Measurements from ENCODE around the gene TBCD. TPM values are rescaled to one million over a fixed set of nuclear protein-coding genes. Genes with fewer than 3 reads are reported as not detected.
A peak's percentile ranks its signal among the peaks of the same experiment; 100 is the strongest.

Gene TBCD
- total RNA-seq, 2 donors from 2014 or later = 44.4 to 54.1 TPM

DNA sequence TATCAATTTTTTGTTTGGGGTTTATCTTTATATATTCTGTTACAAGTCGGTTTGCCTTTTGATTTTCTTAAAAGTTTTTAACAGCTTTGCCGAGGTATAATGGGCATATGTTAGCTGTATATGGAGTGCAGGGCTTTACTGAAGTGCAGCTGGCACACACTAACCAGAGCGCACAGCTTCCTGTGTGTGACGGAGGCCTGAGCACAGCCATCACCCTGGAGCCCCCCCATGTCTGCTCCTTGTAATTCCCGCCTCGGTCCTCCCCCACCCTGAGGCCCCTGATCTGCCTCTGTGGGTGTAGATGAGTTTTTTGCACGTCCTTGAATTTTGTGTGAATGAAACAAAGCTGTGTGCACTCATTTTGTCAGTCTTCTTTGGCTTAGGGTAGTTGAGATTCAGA, 148.1 kb downstream of the TBCD start:
- DNase-seq (no peak), ATAC-seq (no peak)
- intact Hi-C loops (cut with DNase I, micrococcal nuclease) = no loop called here

DNA sequence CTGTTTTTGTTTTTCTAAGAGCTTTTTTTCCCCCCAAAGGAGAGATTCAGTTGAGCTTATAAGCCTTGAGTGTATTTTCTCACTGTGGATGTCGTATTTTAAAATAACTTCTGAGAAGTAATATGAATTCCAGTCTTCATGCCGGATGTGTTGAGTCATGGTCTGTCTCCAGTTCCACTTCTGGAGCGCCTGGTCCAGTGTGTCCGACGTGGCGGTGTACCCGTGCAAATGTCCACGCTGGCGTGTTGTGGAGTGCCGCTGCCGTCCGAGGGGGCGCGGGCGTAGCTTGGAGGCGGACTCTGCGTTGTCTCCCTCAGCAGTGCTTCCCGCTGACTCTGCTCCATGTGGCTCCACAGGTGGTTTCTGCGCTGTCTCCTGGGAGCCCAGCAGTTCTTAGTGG, 148.9 kb downstream of the TBCD start:
- intact Hi-C loops (cut with DNase I, micrococcal nuclease) = no loop called here
- no peak for ATAC-seq
- DNase-seq = no peak

DNA sequence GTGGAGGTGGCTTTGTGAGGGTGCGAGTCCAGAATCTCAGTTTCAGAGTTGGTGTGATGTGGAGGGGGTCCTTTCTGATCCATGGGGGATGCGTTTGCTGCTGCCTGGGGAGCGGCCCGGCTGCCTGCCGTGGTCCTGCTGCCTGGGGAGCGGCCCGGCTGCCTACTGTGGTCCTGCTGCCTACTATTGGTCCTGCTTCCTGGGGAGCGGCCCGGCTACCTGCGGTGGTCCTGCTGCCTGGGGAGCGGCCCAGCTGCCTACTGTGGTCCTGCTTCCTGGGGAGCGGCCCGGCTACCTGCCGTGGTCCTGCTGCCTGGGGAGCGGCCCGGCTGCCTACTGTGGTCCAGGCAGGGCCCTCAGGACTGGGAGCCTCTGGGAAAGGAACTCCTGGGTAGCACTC, 149.5 kb downstream of the TBCD start:
- DNase-seq (no peak), ATAC-seq (no peak)
- intact Hi-C loops (cut with DNase I, micrococcal nuclease) = no loop called here

DNA sequence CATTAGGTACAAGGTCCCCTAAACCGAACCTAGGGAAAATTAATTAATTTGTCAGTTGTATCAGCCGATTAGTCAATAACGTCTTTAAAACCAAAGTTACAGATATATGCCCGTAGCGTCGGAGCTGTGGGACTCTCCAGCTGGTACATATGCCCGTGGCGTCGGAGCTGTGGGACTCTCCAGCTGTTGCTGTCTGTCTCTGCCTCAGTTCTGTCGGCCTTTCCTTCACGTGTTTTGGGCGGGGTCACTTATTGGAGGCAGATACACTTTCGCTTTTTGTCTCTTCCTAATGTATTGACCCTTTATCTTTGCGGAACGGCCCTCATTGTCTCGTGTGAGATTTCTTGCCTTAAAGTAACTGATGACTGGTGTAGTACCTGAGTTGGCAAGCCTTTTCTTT, 150.0 kb downstream of the TBCD start:
- no peak for ATAC-seq
- DNase-seq = no peak
- intact Hi-C loops (cut with DNase I, micrococcal nuclease) = no loop called here

DNA sequence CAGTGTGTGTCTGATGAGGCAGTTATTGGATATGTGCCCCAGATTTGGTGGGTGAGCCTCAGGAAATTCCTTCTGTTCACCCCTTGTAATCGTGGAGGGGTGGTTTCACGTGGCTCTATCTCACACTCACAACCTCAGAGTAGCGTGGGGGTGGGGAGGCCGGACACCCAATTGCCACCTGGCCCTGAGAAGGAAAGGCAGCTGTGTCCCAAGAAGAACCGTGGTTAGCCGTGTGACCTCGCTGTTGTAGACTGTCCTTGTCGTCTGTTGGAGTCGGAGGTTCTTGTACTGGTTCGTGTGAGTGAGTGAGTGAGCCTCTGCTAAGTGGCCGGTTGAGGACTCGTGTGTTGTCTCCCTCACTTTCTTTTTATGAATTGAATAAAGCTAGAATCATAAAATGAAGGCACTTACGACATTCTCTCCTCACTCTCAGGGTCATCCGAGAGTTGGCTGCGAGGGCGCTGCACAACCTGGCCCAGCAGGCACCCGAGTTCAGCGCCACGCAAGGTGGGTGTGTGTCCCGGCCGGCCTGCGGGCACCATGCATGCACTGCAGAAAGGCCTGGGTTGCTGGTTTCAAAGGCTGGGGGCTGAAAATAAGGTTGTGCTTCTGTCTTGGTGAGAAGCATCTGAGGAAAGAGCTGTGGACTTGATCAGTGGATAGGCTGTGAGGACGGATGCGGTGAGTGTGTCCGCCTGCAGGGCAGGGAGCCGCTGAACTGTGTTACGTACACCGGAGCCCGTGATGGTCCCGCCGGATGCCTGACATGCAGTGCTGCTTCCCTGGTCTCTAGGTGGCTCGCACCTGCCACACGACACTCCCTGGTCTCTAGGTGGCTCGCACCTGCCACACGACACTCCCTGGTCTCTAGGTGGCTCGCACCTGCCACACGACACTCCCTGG, 151.4 kb downstream of the TBCD start:
- ATAC-seq (no peak), DNase-seq (no peak)
- intact Hi-C loops (cut with DNase I, micrococcal nuclease) = no loop called here

DNA sequence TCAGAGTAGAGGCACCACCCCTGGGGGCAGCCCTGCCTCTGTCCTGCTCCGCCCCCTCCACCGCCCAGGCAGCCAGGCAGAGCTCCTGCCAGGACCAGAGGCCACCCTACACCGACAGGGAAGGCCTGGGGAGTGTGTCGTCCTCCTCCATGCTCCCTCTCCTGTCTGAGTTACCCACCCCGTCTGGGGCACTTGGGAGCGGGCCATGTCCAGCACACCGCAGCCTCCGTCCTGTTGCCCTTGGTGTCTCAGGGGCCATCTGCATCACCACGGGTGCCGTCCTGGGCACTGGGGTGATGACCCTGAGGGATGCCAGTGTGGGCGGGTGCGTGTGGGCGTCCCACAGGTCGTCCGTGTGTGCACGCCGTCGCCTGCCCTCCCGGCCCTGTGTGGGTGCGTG, 153.3 kb downstream of the TBCD start:
- ATAC-seq (no peak), DNase-seq (no peak)
- intact Hi-C loops (cut with DNase I, micrococcal nuclease) = no loop called here

DNA sequence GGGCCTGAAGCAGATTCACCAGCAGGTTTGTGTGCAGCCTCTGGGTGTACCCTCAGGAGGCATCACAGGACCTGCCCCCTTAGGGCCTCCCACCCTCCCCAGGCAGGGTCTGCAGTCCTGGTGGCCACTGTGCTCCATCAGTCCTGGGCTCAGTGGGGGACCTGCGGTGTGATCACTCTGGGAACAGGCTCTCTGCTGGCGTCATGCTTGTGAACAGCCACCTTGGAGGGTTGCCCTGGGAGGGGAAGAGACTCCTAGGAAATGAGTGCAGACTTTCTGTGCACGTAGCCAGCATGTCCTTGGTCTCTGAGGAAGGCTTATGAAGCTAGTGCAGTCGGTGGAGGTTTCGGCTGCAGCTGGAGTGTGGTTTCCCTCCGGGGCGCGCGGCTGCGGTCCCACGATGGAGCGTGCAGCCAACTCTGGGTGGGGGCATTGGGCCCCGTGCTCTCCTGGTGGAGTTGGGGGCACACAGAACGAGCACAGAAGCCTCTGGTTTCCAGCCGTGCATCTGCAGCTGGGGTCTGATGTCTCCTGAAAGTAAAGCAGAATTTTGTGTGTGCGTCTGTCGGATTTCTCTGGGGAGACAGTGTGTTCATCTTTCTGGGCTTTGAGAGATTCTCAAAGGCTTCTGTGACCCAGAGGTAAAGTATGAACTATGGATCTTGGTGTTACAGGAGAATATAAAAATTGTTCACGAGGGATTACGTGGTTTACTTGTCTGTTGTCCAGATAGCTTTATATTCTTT, 156.1 kb downstream of the TBCD start:
- DNase-seq (no peak), ATAC-seq (no peak)
- intact Hi-C loops (cut with DNase I, micrococcal nuclease) = no loop called here

DNA sequence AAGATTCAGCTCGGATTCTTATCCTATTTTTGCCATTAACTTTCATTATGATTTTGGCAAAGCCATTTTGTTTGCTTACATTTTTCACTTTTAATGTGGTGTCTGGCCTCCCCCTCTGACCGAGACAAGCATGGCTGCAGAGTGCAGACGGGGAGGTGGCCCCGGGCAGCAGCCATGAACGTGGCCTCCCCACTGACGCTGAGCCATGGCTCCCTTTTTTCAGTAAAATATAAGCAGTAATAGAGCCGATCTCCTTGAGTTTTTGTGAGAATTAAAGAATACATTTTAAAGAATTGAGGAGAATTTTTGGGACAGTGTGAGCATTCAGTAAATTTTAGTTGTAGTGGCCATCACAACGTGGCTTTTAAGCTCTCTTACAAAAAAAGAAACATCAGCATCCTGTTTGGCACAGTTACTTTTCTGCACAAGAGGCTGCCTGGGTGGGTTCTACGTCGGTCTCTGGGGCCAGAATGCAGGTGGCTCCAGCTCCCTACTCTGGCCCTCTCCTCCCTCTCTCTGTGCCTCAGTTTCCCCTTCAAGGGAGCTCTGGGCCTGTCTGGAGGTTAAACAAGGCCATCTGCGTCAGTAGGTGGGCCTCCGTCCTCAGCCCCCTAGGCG, 156.8 kb downstream of the TBCD start:
- ATAC-seq (no peak), DNase-seq (no peak)
- intact Hi-C loops (cut with DNase I, micrococcal nuclease) = no loop called here

DNA sequence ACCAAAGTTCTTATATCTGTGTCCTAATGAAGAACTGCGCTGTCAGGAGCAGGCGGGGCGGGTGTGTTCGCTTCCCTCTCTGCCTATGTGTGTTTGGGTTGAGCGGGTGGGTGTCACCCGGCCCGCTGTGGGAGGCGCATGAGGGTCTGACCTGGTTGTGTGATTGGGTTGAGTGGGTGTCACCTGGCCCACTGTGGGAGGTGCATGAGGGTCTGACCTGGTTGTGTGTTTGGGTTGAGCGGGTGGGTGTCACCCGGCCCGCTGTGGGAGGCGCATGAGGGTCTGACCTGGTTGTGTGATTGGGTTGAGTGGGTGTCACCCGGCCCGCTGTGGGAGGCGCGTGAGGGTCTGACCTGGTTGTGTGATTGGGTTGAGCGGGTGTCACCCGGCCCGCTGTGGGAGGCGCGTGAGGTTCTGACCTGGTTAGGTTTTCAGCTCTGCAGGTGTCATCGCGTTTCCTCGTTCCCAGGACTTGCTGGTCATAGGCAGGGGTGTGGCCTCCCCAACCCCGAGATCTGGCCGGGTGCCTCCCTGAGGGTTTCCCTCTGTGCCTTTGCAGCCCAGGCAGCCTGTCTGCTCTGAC, 157.5 kb downstream of the TBCD start:
- DNase-seq = peak; percentile 55 to 57
- ATAC-seq = peak; percentile 78
- intact Hi-C loops (cut with DNase I, micrococcal nuclease) = no loop called here

DNA sequence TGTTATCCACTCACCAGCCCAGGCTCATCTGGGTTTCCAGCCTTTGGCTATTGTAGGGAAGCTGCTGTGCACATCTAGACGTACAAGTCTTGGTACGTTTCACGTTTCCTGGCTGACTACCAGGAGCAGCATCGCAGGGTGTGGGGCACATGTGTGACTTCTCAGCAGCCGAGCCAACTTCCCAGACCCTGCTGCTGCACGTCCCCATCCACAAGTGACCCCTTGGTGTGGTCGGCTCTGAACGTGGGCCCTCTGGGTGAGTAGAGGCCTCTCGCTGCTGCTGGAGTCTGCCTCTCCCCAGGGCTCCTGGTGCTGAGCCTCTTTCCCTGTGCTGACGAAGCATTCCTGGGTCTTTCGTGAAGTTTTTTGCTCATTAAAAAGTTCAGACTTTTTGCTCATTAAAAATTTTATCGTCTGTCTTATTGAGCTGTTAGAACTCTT, 158.2 kb downstream of the TBCD start:
- DNase-seq = no peak
- intact Hi-C loops (cut with DNase I, micrococcal nuclease) = no loop called here
- no peak for ATAC-seq

DNA sequence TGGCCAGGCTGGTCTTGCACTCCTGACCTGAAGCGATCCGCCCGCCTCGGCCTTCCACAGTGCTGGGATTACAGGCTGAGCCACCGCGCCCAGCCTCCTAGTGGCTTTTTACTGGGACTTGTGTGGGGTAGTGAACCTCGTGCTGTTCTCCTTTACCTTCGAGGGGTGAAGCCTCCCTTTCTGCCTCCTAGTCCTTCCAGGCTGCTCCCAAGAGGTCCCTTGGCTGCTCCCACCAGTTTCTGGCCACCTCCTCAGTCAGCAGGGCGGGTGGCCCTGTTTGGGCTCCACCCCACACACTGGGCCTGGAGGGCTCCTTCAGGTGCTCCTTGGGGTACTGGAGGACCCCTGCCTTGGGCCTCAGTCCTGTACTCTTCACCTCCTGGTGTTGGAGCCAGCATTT, 158.9 kb downstream of the TBCD start:
- DNase-seq (no peak), ATAC-seq (no peak)
- intact Hi-C loops (cut with DNase I, micrococcal nuclease) = no loop called here

DNA sequence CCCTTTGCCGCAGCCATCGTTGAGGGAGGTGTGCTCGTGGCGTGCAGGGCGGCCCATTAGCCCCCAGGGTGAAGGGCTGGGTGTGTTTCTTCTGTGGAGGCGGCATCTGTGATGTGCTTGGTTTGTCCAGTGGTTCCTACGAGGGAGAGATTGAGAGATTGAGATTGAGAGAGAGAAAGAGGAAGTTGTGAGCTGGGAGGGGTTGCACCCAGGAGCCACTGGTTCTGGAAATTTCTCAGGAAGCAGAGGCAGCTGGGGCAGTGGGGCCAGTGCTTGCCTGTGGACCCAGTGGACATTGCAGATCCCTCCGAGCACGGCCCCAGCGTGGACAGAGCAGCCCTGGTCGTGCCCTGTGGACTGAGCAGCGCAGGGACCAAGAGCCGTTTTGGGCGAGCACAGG, 160.0 kb downstream of the TBCD start:
- ATAC-seq = no peak
- intact Hi-C loops (cut with DNase I, micrococcal nuclease) = no loop called here

DNA sequence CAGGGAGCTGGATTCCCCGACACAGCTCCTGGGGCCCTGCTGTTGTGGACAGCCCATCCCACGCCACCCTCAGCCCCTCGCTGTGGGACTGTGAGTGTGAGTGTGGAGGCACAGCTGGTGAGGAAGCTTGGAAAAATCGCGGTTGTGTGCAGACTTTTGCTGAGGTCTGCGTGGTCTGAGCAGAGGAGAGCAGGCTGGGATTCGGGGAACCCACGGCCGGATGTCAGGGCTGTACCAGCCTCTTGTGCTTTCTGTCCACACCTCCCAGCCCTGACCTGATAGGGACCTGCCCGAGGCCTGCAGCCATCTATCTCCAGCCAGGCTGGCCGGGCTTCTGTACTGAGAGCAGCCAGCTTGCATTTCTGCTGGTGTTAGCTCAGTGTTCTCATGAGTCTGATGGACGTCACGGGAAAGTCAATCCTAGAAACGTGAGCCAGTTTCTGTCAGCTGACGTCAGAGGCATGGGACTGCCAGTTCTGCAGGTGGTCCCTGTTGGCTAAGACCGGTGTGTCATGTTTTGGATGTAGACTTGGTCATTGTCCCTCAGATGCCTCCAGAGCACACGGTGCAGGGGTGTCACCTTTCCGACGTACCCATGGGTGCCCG, 160.7 kb downstream of the TBCD start:
- no peak for ATAC-seq
- no peak for DNase-seq
- intact Hi-C loops (cut with DNase I, micrococcal nuclease) = no loop called here

More for the DNA sequence above, 160.0 kb downstream of the TBCD start:
- DNase-seq = no peak

DNA sequence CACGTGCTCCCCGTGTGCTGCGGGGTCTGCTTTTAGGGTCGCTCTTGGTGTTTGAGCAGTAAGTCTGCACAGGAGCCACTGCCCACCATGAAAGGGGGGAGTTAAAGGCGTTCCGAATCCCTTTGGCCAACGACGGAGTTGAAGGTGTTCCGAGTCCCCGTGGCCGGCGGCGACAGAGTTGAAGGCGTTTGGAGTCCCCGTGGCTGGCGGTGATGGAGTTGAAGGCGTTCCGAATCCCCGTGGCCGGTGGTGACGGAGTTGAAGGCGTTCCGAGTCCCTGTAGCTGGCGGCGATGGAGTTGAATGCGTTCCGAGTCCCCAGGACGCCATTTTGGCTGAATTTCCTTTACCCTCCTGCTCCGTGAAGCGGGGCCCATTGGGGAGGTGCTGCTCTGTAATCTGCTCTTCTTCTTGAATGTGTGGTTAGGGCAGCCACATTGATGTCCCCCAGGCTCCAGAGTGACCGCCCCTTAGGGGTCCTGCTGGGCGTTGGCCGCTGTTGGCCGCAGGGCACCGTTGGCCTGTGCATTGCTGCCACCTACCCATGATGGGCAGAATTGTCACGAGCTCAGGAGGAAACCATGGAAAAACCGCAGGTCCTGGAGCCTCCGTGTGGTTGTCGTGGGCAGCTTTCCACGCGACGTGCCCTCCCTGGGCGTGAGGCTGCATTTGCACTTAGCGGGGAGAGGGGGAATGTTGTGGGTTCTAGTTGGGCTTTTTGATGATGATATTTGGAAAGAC, 161.6 kb downstream of the TBCD start:
- ATAC-seq (no peak), DNase-seq (no peak)
- intact Hi-C loops (cut with DNase I, micrococcal nuclease) = no loop called here

DNA sequence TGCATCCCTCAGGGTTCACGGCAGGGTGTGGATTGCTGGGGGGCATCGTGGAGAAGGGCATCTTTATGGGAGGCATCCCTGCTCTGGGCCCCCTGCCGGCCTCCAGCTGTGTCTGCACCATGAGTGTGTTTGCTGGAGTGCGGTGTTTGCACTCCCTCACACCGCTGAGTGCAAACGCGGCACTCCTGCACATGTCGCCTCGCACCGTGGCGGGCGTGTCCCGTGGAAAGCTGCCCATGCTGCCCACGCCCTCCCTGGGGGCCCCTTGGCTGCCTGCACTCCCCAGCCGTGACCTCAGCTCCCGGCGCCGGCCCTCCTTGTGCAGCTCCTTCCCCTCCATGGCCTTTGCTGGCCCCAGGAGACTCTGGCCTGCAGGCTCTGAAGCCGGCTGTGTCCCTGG, 162.5 kb downstream of the TBCD start:
- intact Hi-C loops (cut with DNase I, micrococcal nuclease) = no loop called here
- peak in 1 of 2 donors; percentile 41 for DNase-seq

DNA sequence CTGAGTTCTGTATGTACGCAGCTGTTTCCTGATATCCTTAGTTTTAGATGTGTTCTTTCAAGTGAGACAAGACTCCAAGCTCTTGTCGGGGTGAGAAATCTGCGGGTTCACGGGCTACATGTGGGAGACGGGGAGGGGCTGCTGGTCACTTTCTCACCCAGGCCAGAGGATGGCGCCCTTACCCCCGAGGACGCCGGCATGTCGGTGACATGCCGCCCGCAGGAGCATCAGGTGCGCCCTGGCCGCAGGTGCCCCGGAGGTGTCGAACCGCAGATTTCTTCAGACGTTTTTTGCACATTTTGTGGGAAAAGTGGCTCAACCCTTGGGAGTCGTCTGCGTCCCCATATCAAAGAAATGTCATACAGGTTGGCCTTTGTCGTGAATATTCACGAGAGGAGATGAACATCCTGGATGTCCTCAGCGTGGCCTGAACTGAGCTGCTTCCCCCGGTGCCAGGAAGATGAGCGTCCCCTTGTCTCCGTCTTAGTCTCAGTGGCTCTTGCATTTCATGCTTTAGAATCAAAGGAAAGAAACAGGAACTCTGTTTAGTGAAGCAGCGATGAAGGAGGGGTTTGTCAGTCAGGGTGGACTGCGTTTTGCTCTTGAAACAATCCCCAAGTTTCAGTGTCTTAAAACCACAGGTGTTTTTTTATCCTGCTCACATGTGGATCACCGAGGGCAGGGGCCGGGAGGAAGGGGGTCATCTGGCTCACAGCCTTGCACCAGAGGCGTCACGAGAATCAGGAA, 163.3 kb downstream of the TBCD start:
- ATAC-seq (no peak), DNase-seq (no peak)
- intact Hi-C loops (cut with DNase I, micrococcal nuclease) = loop anchor here in 1 of 2 donors (5.0 kb wide), 1 partner anchor 133 kb away; no protein-coding TSS in a partner anchor

More for the DNA sequence above, 162.5 kb downstream of the TBCD start:
- peak; percentile 83 for ATAC-seq

DNA sequence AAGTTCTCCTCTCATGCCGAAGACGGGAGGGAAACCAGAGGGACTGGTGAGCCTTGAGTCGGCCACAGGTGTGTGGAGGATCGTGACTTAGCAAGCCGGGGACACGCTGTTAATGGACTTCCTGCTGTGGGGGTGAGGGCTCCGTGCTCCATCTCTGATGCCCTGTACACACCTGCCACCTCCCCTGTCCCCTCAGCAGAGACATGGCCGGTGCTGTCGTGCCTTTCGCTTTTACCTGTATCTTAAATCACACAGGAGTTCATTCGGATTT, 163.8 kb downstream of the TBCD start:
- intact Hi-C loops (cut with DNase I, micrococcal nuclease) = loop anchor here in 1 of 2 donors (5.0 kb wide), 1 partner anchor 133 kb away; no protein-coding TSS in a partner anchor
- ATAC-seq = no peak
- no peak for DNase-seq

All from left colon (tissue), 2 donors.